ENCODE results near the gene SRGAP1. TPM values are rescaled to one million over a fixed set of nuclear protein-coding genes. Genes with fewer than 3 reads are reported as not detected.
"Not testable (repeated sequence)": the region's sequence is repeated elsewhere in the genome, so short reads cannot be mapped to it uniquely, and the experiment has no call there.

The SRGAP1 gene
- total RNA-seq, 1 donor from 2014 or later, result 2.3 TPM

GRCh38 chr12:63849641-63850040 is 5.1 kb downstream of the SRGAP1 start:
- Histone ChIP-seq H3K4me1 (peaks cover 25% of the 10 kb centered on the region), H3K27ac (replicated peaks) (no peak overlapping the region), H3K36me3 (no peaks in the 10 kb centered on the region), H3K27me3 (ENCODE audit: low read depth) (no peaks in the 10 kb centered on the region), H3K4me3 (no peak overlapping the region), H3K9me3 (replicated peaks) (no peaks in the 10 kb centered on the region)
- intact Hi-C loops (cut with micrococcal nuclease), result loop anchor here (10.0 kb wide), 1 partner anchor 235 kb away; no protein-coding TSS in a partner anchor
- TF ChIP-seq, protein P1, sequence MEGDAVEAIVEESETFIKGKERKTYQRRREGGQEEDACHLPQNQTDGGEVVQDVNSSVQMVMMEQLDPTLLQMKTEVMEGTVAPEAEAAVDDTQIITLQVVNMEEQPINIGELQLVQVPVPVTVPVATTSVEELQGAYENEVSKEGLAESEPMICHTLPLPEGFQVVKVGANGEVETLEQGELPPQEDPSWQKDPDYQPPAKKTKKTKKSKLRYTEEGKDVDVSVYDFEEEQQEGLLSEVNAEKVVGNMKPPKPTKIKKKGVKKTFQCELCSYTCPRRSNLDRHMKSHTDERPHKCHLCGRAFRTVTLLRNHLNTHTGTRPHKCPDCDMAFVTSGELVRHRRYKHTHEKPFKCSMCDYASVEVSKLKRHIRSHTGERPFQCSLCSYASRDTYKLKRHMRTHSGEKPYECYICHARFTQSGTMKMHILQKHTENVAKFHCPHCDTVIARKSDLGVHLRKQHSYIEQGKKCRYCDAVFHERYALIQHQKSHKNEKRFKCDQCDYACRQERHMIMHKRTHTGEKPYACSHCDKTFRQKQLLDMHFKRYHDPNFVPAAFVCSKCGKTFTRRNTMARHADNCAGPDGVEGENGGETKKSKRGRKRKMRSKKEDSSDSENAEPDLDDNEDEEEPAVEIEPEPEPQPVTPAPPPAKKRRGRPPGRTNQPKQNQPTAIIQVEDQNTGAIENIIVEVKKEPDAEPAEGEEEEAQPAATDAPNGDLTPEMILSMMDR (IDR thresholded peaks at IDR 0.05; ENCODE audit: borderline replicate concordance), result no peak
- no peak for DNase-seq

DNA sequence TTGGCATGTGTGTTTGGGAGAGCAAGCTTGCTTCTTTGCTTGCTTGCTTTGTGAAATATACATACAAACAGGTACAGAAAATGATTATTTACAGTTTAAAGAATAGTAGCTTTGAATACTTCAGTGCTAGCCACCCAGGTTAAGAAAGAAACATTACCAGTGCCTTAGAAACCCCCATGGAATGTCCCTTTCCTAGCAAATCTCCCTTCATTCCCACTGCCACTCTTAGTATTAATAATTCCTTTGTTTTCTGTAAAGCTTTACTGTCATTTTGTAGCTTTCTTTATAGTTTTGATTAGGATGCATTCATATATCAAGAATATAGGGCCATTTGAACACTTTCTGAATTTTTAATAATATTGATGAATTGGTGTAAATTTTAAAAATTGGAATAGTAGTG is 9.5 kb downstream of the SRGAP1 start:
- H3K27ac ChIP-seq (replicated peaks), result no peak overlapping the region
- TF ChIP-seq, protein P1 (IDR thresholded peaks at IDR 0.05; ENCODE audit: borderline replicate concordance), result no peak
- H3K4me1 ChIP-seq, result peaks cover 2% of the 10 kb centered on the region
- DNase-seq, result no peak
- H3K9me3 ChIP-seq (replicated peaks), result no peaks in the 10 kb centered on the region
- no peak overlapping the region for H3K4me3 ChIP-seq
- H3K27me3 ChIP-seq (ENCODE audit: low read depth), result no peaks in the 10 kb centered on the region
- intact Hi-C loops (cut with micrococcal nuclease), result no loop called here
- H3K36me3 ChIP-seq, result no peaks in the 10 kb centered on the region

DNA sequence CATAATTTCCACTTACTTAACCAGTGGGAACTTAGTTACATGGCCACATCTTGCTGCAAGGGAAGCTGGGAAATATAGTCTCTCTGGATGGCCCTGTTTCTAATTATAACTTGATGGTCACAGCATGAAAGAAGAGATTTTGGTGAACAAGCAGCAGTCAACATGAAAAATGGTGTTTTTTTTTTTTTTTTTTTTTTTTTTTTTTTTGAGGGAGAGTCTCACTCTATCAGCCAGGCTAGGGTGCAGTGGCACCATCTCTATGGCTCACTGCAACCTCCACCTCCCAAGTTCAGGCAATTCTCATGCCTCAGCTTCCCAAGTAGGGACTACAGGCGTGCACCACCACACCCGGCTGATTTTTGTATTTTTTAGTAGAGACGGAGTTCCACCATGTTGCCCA is 10.8 kb downstream of the SRGAP1 start:
- Histone ChIP-seq H3K36me3 (no peaks in the 10 kb centered on the region), H3K4me3 (no peak overlapping the region), H3K4me1 (no peaks in the 10 kb centered on the region), H3K27me3 (ENCODE audit: low read depth) (no peaks in the 10 kb centered on the region), H3K27ac (replicated peaks) (no peak overlapping the region), H3K9me3 (replicated peaks) (no peaks in the 10 kb centered on the region)
- no peak for DNase-seq
- TF ChIP-seq, protein P1 (IDR thresholded peaks at IDR 0.05; ENCODE audit: borderline replicate concordance), result no peak
- intact Hi-C loops (cut with micrococcal nuclease), result no loop called here

- no peaks in the 10 kb centered on the region for H3K9me3 ChIP-seq (replicated peaks)
- peaks cover 14% of the 10 kb centered on the region for H3K4me1 ChIP-seq
- no peak for DNase-seq
- no peak overlapping the region for H3K4me3 ChIP-seq
- TF ChIP-seq, protein P1 (IDR thresholded peaks at IDR 0.05; ENCODE audit: borderline replicate concordance), result no peak
- H3K27ac ChIP-seq (replicated peaks), result no peak overlapping the region
- H3K36me3 ChIP-seq, result no peaks in the 10 kb centered on the region
- intact Hi-C loops (cut with micrococcal nuclease), result no loop called here
- no peaks in the 10 kb centered on the region for H3K27me3 ChIP-seq (ENCODE audit: low read depth)
Observed at GRCh38 chr12:63857771-63858670, 13.5 kb downstream of the SRGAP1 start.

DNA sequence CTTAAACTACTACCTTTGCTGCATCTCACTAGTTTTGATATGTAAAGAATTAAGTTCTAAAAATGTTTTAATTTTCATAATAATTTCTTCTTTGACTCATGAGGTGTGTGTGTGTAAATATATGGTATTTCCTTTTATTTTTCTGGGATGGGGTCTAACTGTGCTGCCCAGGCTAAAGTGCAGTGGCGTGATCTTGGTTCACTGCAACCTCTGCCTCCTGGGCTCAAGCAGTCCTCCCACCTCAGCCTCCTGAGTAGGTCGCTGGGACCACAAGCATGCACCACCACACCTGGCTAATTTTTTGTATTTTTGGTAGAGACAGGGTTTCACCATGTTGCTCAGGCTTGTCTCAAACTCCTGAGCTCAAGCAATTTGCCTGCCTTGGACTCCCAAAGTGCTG is 15.4 kb downstream of the SRGAP1 start:
- H3K9me3 ChIP-seq (replicated peaks); H3K4me3 ChIP-seq; H3K27ac ChIP-seq (replicated peaks); H3K36me3 ChIP-seq; intact Hi-C loops (cut with micrococcal nuclease); DNase-seq; H3K27me3 ChIP-seq (ENCODE audit: low read depth): not testable (repeated sequence)
- H3K4me1 ChIP-seq, result peaks cover 14% of the 10 kb centered on the region

Data from left ventricle myocardium inferior (tissue), 1 donor.